SK-N-DZ (cell line): Measurements from ENCODE around the gene RNF157.
"Not testable (repeated sequence)": the region's sequence is repeated elsewhere in the genome, so short reads cannot be mapped to it uniquely, and the experiment has no call there.

ENCODE experiments used
- DNase-seq: peaks from one replicate; pipeline ENCODE4 v3.0.0-alpha.2; 2015; ENCODE audit warnings: low spot score

The RNF157 gene

GRCh38 chr17:76254275-76254674 lies 14.0 kb upstream of the RNF157 start:
- no peak for DNase-seq

GRCh38 chr17:76253841-76254240 lies 13.5 kb upstream of the RNF157 start:
- DNase-seq = no peak

- DNase-seq = not testable (repeated sequence)
Measured at GRCh38 chr17:76252967-76253766, 12.9 kb upstream of the RNF157 start.

GRCh38 chr17:76252040-76252954 lies 12.0 kb upstream of the RNF157 start:
- no peak for DNase-seq

GRCh38 chr17:76251478-76252039 lies 11.3 kb upstream of the RNF157 start:
- DNase-seq = no peak

- no peak for DNase-seq
Measured at GRCh38 chr17:76250141-76250540, 9.8 kb upstream of the RNF157 start.

- no peak for DNase-seq
Measured at GRCh38 chr17:76248013-76248782, 7.9 kb upstream of the RNF157 start.

GRCh38 chr17:76247304-76247703 lies 7.0 kb upstream of the RNF157 start:
- DNase-seq = no peak

GRCh38 chr17:76246080-76247066 lies 6.1 kb upstream of the RNF157 start:
- DNase-seq = no peak

- DNase-seq = not testable (repeated sequence)
Measured at GRCh38 chr17:76244721-76245120, 4.4 kb upstream of the RNF157 start.

- no peak for DNase-seq
Measured at GRCh38 chr17:76243826-76244679, 3.8 kb upstream of the RNF157 start.

GRCh38 chr17:76241691-76242255 lies 1.5 kb upstream of the RNF157 start:
- DNase-seq = no peak

GRCh38 chr17:76241204-76241538 lies 878 bp upstream of the RNF157 start:
- no peak for DNase-seq

GRCh38 chr17:76239538-76240274 lies 587 bp downstream of the RNF157 start:
- DNase-seq = no peak

GRCh38 chr17:76238847-76239537 lies 1.3 kb downstream of the RNF157 start:
- DNase-seq = no peak

- no peak for DNase-seq
Measured at GRCh38 chr17:76237859-76238313, 2.4 kb downstream of the RNF157 start.

GRCh38 chr17:76236603-76237002 lies 3.7 kb downstream of the RNF157 start:
- DNase-seq = no peak

- DNase-seq = no peak
Measured at GRCh38 chr17:76235883-76236282, 4.4 kb downstream of the RNF157 start.
